Endothelial cell of umbilical vein (primary cell): ENCODE results near the gene SRSF2. TPM values are rescaled to one million over a fixed set of nuclear protein-coding genes. Genes with fewer than 3 reads are reported as not detected.

Source experiments
- BruUV-seq: library from RNA; stranded (reverse); fragments of 400-500 nt; replicated peaks from 2 replicates; lab custom pipeline; 2021; lab: Mats Ljungman, UMichigan
- CTCF ChIA-PET: fragments of 300-600, 350-600 bp; sonication (Branson Sonifier 250); formaldehyde crosslinking; loops from one replicate; lab custom pipeline; 2021; ENCODE audit warnings: antibody characterized with exemption, inconsistent platforms; lab: Charles Lee
- POLR2A ChIA-PET: fragments of 300-600, 350-600 bp; sonication (Branson Sonifier 250); formaldehyde crosslinking; loops from one replicate; lab custom pipeline; 2021; ENCODE audit warnings: antibody characterized with exemption, inconsistent platforms; lab: Charles Lee
- DNase-seq: peaks from one replicate; pipeline ENCODE4 v3.0.0-alpha.2; 2011; ENCODE audit warnings: low read depth, low spot score
- FAIRE-seq: peaks from 2 replicates; lab custom pipeline; 2011; peaks lifted over from hg19 to GRCh38; lab: Jason Lieb, UNC
- H2AFZ ChIP-seq: 2 replicates; pipeline ENCODE4 v1.6.0; 2012; ENCODE audit warnings: low read depth, low read length, control low read depth, inconsistent platforms
- H3K27ac ChIP-seq: 2 replicates; pipeline ENCODE4 v1.5.1; 2011; ENCODE audit warnings: low read depth, mild to moderate bottlenecking, control low read depth, low read length, moderate library complexity; ENCODE audit not compliant: insufficient read depth
- H3K27me3 ChIP-seq, 2 experiments: 2 replicates each; pipeline versions ENCODE4 v1.6.0 to v1.6.1; 2011; ENCODE audit warnings: low read length in 2 of 2, mixed read lengths in 1 of 2; ENCODE audit not compliant: control insufficient read depth in 2 of 2, insufficient read depth in 2 of 2
- H3K36me3 ChIP-seq, 2 experiments: 2 replicates in 1 of 2; 3 replicates in 1 of 2; pipeline ENCODE4 v1.5.1; 2011; ENCODE audit warnings: low read length in 2 of 2, mild to moderate bottlenecking in 1 of 2, moderate library complexity in 1 of 2; ENCODE audit not compliant: control insufficient read depth in 2 of 2, insufficient read depth in 2 of 2; ENCODE audit errors: extremely low read depth in 1 of 2
- H3K4me1 ChIP-seq: 3 replicates; pipeline ENCODE4 v1.5.1; 2011; ENCODE audit warnings: mild to moderate bottlenecking, low read length; ENCODE audit not compliant: control insufficient read depth, insufficient read depth; ENCODE audit errors: extremely low read depth
- H3K4me2 ChIP-seq: 2 replicates; pipeline ENCODE4 v1.6.1; 2011; ENCODE audit warnings: low read length, control low read depth, mixed read lengths; ENCODE audit not compliant: insufficient read depth
- H3K4me3 ChIP-seq, 3 experiments: fragments of 200-600 bp in 1 of 3; sonication (generic), shearing (Covaris generic) in 1 of 3; replicated peaks in 1 of 3; 2 replicates each; pipeline ENCODE4 v1.5.1; 2011 to 2016; ENCODE audit warnings: control low read depth in 3 of 3, low read length in 3 of 3, mild to moderate bottlenecking in 2 of 3, inconsistent platforms in 1 of 3, low read depth in 1 of 3, moderate library complexity in 1 of 3; ENCODE audit not compliant: insufficient read depth in 1 of 3
- H3K79me2 ChIP-seq: 2 replicates; pipeline ENCODE4 v1.6.0; 2012; ENCODE audit warnings: low read length, inconsistent platforms; ENCODE audit not compliant: control insufficient read depth, insufficient read depth
- H3K9ac ChIP-seq: replicated peaks from 2 replicates; pipeline ENCODE3; 2011; ENCODE audit warnings: low read length, control low read depth; ENCODE audit not compliant: insufficient read depth; ENCODE audit errors: extremely low read depth
- H3K9me1 ChIP-seq: replicated peaks from 3 replicates; pipeline ENCODE4 v1.6.0; 2011; ENCODE audit warnings: mild to moderate bottlenecking, low read length; ENCODE audit not compliant: control insufficient read depth, insufficient read depth; ENCODE audit errors: extremely low read depth
- H3K9me3 ChIP-seq: replicated peaks from 2 replicates; pipeline ENCODE4 v1.5.1; 2012; ENCODE audit warnings: low read length, inconsistent platforms; ENCODE audit not compliant: control insufficient read depth, insufficient read depth
- H4K20me1 ChIP-seq: replicated peaks from 2 replicates; pipeline ENCODE3; 2011; ENCODE audit warnings: mild to moderate bottlenecking, low read length; ENCODE audit not compliant: control insufficient read depth, insufficient read depth; ENCODE audit errors: extremely low read depth
- EZH2 ChIP-seq: IDR thresholded peaks from 2 replicates; pipeline ENCODE4 v1.6.1; 2012; ENCODE audit warnings: borderline replicate concordance, low read depth, mild to moderate bottlenecking, moderate library complexity, low read length, inconsistent platforms; ENCODE audit not compliant: severe bottlenecking
- FOS ChIP-seq: IDR thresholded peaks from 2 replicates; pipeline ENCODE4 v1.6.1; 2011; ENCODE audit warnings: mild to moderate bottlenecking, low read length, moderate library complexity, borderline replicate concordance; ENCODE audit not compliant: insufficient read depth
- GATA2 ChIP-seq: IDR thresholded peaks from 2 replicates; pipeline ENCODE4 v1.7.0; 2011; ENCODE audit warnings: low read depth, mild to moderate bottlenecking, moderate library complexity, mixed read lengths, low read length; ENCODE audit not compliant: insufficient read length, insufficient read depth
- MYC ChIP-seq: IDR thresholded peaks from one replicate; pipeline ENCODE4 v1.6.1; 2011; ENCODE audit warnings: mild to moderate bottlenecking, low read depth, low read length
- POLR2A ChIP-seq: IDR thresholded peaks from 2 replicates; pipeline ENCODE4 v1.6.1; 2012; ENCODE audit warnings: low read depth, mild to moderate bottlenecking, control low read depth, low read length
- POLR2AphosphoS5 ChIP-seq: IDR thresholded peaks from 2 replicates; pipeline ENCODE4 v1.6.1; 2012; ENCODE audit warnings: low read depth, mild to moderate bottlenecking, control low read depth, low read length, moderate library complexity; ENCODE audit not compliant: insufficient read depth
- dilution Hi-C: fragments of 300-500 bp; cut with MboI; formaldehyde crosslinking; loops from one replicate; pipeline ENCODE4 v1.15.0; 2019; ENCODE audit warnings: low sequenced_read_pairs; ENCODE audit not compliant: extremely low pct_ligation_motif_present
- intact Hi-C: fragments of 100-400 bp; cut with micrococcal nuclease; formaldehyde crosslinking; loops from one replicate; pipeline ENCODE4 v1.10.0; 2022
- polyA plus RNA-seq, 4 experiments: library from polyadenylated mRNA; depleted of rRNA in 3 of 4; stranded (reverse) in 3 of 4; unstranded in 1 of 4; fragments of >200 nt; gene quantifications; 2 replicates each; pipeline versions ENCODE4 v1.2.1 to v1.2.3, GENCODE V29; 2011 to 2012; ENCODE audit warnings: missing spikeins in 1 of 4
- total RNA-seq: library from RNA; stranded (reverse); gene quantifications from 2 replicates; pipeline ENCODE4 v1.2.3, GENCODE V29; 2021
- TF ChIP-seq, protein P1 (sequence below), 2 donors: IDR thresholded peaks; 1 replicate in 1 of 2; 2 replicates in 1 of 2; pipeline ENCODE4 v1.5.1; 2011; ENCODE audit warnings: low read length in 2 of 2, mild to moderate bottlenecking in 2 of 2, moderate library complexity in 2 of 2, control low read depth in 1 of 2, inconsistent platforms in 1 of 2, low read depth in 1 of 2; ENCODE audit not compliant: insufficient read depth in 1 of 2; ENCODE audit errors: extremely low read depth in 1 of 2
- TF ChIP-seq, protein P2 (sequence below): IDR thresholded peaks from 2 replicates; pipeline ENCODE4 v1.6.1; 2011; ENCODE audit not compliant: insufficient read depth, insufficient read length

Gene SRSF2
- total and polyA plus RNA-seq, 2 donors (not counting 3 experiments of a cell fraction or from before 2014, with no cell fraction given): 283 to 307 TPM

DNA sequence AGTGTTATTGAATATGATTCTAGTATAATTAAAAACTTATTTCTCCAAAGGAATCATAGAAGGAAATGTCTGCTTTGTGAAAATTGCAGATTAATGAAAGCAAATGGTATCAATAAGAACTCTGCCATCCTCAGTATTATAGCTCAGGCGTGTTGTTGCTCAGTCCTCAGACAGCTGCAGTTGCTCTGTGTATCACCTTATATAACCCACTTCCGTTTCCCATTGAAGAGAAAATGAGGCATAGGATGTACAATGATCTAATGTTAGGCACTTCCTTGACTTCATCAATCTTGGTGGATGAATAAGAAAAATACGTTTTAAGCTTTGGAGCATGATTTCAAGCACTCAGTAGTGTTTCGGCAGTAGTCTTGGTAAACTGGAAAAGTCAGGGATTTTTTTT, 14.9 kb upstream of the SRSF2 start:
- POLR2A ChIA-PET: no interaction called here
- no peaks in the 10 kb centered on the region for H3K79me2 ChIP-seq
- no TSS peak for BruUV-seq
- H3K27ac ChIP-seq: no peak overlapping the region
- no peak overlapping the region for H2AFZ ChIP-seq
- H3K27me3 ChIP-seq: no peaks in the 10 kb centered on the region
- no peak overlapping the region for H3K4me3 ChIP-seq
- no peak overlapping the region for H3K4me2 ChIP-seq
- no peaks in the 10 kb centered on the region for H3K36me3 ChIP-seq
- H3K9ac ChIP-seq: no peak overlapping the region
- no peaks in the 10 kb centered on the region for H3K9me1 ChIP-seq
- no peaks in the 10 kb centered on the region for H4K20me1 ChIP-seq
- CTCF ChIA-PET: no interaction called here
- no peak for FAIRE-seq
- no peak for TF ChIP-seq FOS
- TF ChIP-seq, protein P1, sequence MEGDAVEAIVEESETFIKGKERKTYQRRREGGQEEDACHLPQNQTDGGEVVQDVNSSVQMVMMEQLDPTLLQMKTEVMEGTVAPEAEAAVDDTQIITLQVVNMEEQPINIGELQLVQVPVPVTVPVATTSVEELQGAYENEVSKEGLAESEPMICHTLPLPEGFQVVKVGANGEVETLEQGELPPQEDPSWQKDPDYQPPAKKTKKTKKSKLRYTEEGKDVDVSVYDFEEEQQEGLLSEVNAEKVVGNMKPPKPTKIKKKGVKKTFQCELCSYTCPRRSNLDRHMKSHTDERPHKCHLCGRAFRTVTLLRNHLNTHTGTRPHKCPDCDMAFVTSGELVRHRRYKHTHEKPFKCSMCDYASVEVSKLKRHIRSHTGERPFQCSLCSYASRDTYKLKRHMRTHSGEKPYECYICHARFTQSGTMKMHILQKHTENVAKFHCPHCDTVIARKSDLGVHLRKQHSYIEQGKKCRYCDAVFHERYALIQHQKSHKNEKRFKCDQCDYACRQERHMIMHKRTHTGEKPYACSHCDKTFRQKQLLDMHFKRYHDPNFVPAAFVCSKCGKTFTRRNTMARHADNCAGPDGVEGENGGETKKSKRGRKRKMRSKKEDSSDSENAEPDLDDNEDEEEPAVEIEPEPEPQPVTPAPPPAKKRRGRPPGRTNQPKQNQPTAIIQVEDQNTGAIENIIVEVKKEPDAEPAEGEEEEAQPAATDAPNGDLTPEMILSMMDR (IDR thresholded peaks at IDR 0.05; ENCODE audit: extremely low read depth in 1 of 2, insufficient read depth in 1 of 2, low read depth in 1 of 2, low read length in 2 of 2): no peak
- TF ChIP-seq POLR2A: no peak
- TF ChIP-seq EZH2: no peak
- no peak for TF ChIP-seq POLR2AphosphoS5
- no peak for TF ChIP-seq MYC
- no peak for TF ChIP-seq GATA2
- TF ChIP-seq, protein P2, sequence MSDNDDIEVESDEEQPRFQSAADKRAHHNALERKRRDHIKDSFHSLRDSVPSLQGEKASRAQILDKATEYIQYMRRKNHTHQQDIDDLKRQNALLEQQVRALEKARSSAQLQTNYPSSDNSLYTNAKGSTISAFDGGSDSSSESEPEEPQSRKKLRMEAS: no peak
- intact Hi-C loops (no loop called here), dilution Hi-C loops (no loop called here)
- DNase-seq: no peak
- no peaks in the 10 kb centered on the region for H3K4me1 ChIP-seq
- no peaks in the 10 kb centered on the region for H3K9me3 ChIP-seq
